Suprapubic skin (tissue), 4 donors: ENCODE measurements around the gene MTMR3. TPM values are rescaled to one million over a fixed set of nuclear protein-coding genes. Genes with fewer than 3 reads are reported as not detected.

ENCODE experiments used
- DNase-seq, 2 donors: peaks; one replicate each; pipeline ENCODE4 v3.0.0-alpha.2; 2019; ENCODE audit warnings: low spot score in 2 of 2
- H3K27ac ChIP-seq: fragments of 200-600 bp; sonication (generic); one replicate; pipeline ENCODE4 v1.5.1; 2019
- H3K27me3 ChIP-seq: fragments of 200-600 bp; sonication (generic); one replicate; pipeline ENCODE4 v1.5.1; 2019
- H3K36me3 ChIP-seq: fragments of 200-600 bp; sonication (generic); one replicate; pipeline ENCODE4 v1.5.1; 2019
- H3K4me1 ChIP-seq: fragments of 200-600 bp; sonication (generic); one replicate; pipeline ENCODE4 v1.5.1; 2019
- H3K4me3 ChIP-seq: fragments of 200-600 bp; sonication (generic); one replicate; pipeline ENCODE4 v1.5.1; 2019; ENCODE audit warnings: mild to moderate bottlenecking
- H3K9me3 ChIP-seq: fragments of 200-600 bp; sonication (generic); one replicate; pipeline ENCODE4 v1.5.1; 2019
- CTCF ChIP-seq, 2 donors: fragments of 200-600 bp in 1 of 2; fragments of 450-650 bp in 1 of 2; sonication (generic) in 1 of 2; IDR thresholded peaks; one replicate each; pipeline ENCODE4 v1.5.1; 2016 to 2019; ENCODE audit warnings: antibody characterized with exemption in 2 of 2, mild to moderate bottlenecking in 1 of 2, moderate library complexity in 1 of 2
- EP300 ChIP-seq: sonication (generic); formaldehyde crosslinking; IDR thresholded peaks from one replicate; pipeline ENCODE4 v1.6.1; 2017; ENCODE audit warnings: antibody characterized with exemption
- POLR2A ChIP-seq, 2 donors: fragments of 450-650 bp; IDR thresholded peaks; one replicate each; pipeline ENCODE4 v1.6.1; 2017; ENCODE audit warnings: antibody characterized with exemption in 2 of 2, mild to moderate bottlenecking in 2 of 2, moderate library complexity in 2 of 2
- POLR2AphosphoS5 ChIP-seq, 3 donors: sonication (generic); formaldehyde crosslinking; IDR thresholded peaks; one replicate each; pipeline ENCODE4 v1.6.1; 2017; ENCODE audit warnings: antibody characterized with exemption in 3 of 3
- WGBS: methylation state at CpG from one replicate; pipeline ENCODE4 v1.1.5; 2018; 5-methylcytosine and 5-hydroxymethylcytosine counted together
- total RNA-seq, 4 donors: library from RNA; depleted of rRNA; stranded (reverse); fragments of >200 nt; gene quantifications; one replicate each; pipeline ENCODE4 v1.1.0, GENCODE V29; 2016

Gene MTMR3
- total RNA-seq, 4 donors from 2014 or later = 57.8 to 136 (median 66.0) TPM

- Histone ChIP-seq H3K27me3 (no peaks in the 10 kb centered on the region), H3K36me3 (no peaks in the 10 kb centered on the region), H3K4me1 (peaks cover 13% of the 10 kb centered on the region), H3K9me3 (no peaks in the 10 kb centered on the region), H3K27ac (no peak overlapping the region), H3K4me3 (no peak overlapping the region)
- no peak for TF ChIP-seq POLR2AphosphoS5 (IDR thresholded peaks at IDR 0.05)
- no peak for TF ChIP-seq CTCF (IDR thresholded peaks at IDR 0.05)
- no peak for TF ChIP-seq EP300
- no peak for TF ChIP-seq POLR2A (IDR thresholded peaks at IDR 0.05)
- WGBS = 97% methylated on average over 9 of the region's 9 CpGs
- DNase-seq = no peak
Observed at GRCh38 chr22:29954203-29954855, 71.4 kb downstream of the MTMR3 start.

GRCh38 chr22:29956680-29957079 lies 73.7 kb downstream of the MTMR3 start:
- DNase-seq = no peak
- H3K4me3 ChIP-seq = no peak overlapping the region
- H3K9me3 ChIP-seq = no peaks in the 10 kb centered on the region
- H3K27ac ChIP-seq = no peak overlapping the region
- H3K27me3 ChIP-seq = no peaks in the 10 kb centered on the region
- TF ChIP-seq EP300 = no peak
- TF ChIP-seq CTCF (IDR thresholded peaks at IDR 0.05) = no peak
- peaks cover 4% of the 10 kb centered on the region for H3K4me1 ChIP-seq
- H3K36me3 ChIP-seq = no peaks in the 10 kb centered on the region
- WGBS = 48% methylated on average over 1 of the region's 1 CpG

GRCh38 chr22:29958170-29958569 lies 75.2 kb downstream of the MTMR3 start:
- peaks cover 3% of the 10 kb centered on the region for H3K36me3 ChIP-seq
- no peaks in the 10 kb centered on the region for H3K27me3 ChIP-seq
- TF ChIP-seq POLR2A (IDR thresholded peaks at IDR 0.05) = no peak
- TF ChIP-seq CTCF (IDR thresholded peaks at IDR 0.05) = no peak
- TF ChIP-seq EP300 = no peak
- TF ChIP-seq POLR2AphosphoS5 (IDR thresholded peaks at IDR 0.05) = no peak
- no peaks in the 10 kb centered on the region for H3K9me3 ChIP-seq
- H3K27ac ChIP-seq = no peak overlapping the region
- no peak overlapping the region for H3K4me3 ChIP-seq
- H3K4me1 ChIP-seq = no peaks in the 10 kb centered on the region
- no peak for DNase-seq
- 93% methylated on average over 2 of the region's 2 CpGs for WGBS

- no peak overlapping the region for H3K4me3 ChIP-seq
- no peaks in the 10 kb centered on the region for H3K27me3 ChIP-seq
- H3K36me3 ChIP-seq = peaks cover 3% of the 10 kb centered on the region
- no peak overlapping the region for H3K27ac ChIP-seq
- WGBS = 71% methylated on average over 5 of the region's 5 CpGs
- no peaks in the 10 kb centered on the region for H3K9me3 ChIP-seq
- no peaks in the 10 kb centered on the region for H3K4me1 ChIP-seq
- no peak for DNase-seq
- TF ChIP-seq CTCF (IDR thresholded peaks at IDR 0.05) = no peak
- TF ChIP-seq EP300 = no peak
Observed at GRCh38 chr22:29964776-29965175, 81.8 kb downstream of the MTMR3 start.

- Histone ChIP-seq H3K4me1 (no peaks in the 10 kb centered on the region), H3K27me3 (no peaks in the 10 kb centered on the region), H3K4me3 (no peak overlapping the region), H3K36me3 (peaks cover 8% of the 10 kb centered on the region), H3K9me3 (no peaks in the 10 kb centered on the region), H3K27ac (no peak overlapping the region)
- TF ChIP-seq CTCF (IDR thresholded peaks at IDR 0.05) (no peak), POLR2A (IDR thresholded peaks at IDR 0.05) (no peak), EP300 (no peak), POLR2AphosphoS5 (IDR thresholded peaks at IDR 0.05) (no peak)
- no peak for DNase-seq
Observed at GRCh38 chr22:29967461-29967860, 84.5 kb downstream of the MTMR3 start.
